Measurements from ENCODE around the gene LHX2. TPM values are rescaled to one million over a fixed set of nuclear protein-coding genes. Genes with fewer than 3 reads are reported as not detected.

Gene LHX2
- total RNA-seq, 2 experiments from 2014 or later: not detected

GRCh38 chr9:124012368-124013301 lies 1.1 kb downstream of the LHX2 start:
- CTCF ChIA-PET (ENCODE audit: unreplicated experiment): no interaction called here
- no peak overlapping the region for H3K4me2 ChIP-seq (ENCODE audit: low read length)
- H3K9me3 ChIP-seq (ENCODE audit: low read length): no peaks in the 10 kb centered on the region
- no peak overlapping the region for H2AFZ ChIP-seq (ENCODE audit: low read length)
- no peaks in the 10 kb centered on the region for H4K20me1 ChIP-seq (ENCODE audit: insufficient read depth, low read length)
- intact Hi-C loops (cut with micrococcal nuclease; ENCODE audit: unreplicated experiment): no loop called here
- no peaks in the 10 kb centered on the region for H3K9me2 ChIP-seq (ENCODE audit: insufficient read depth, low read length)
- H3K4me1 ChIP-seq (ENCODE audit: insufficient read depth, low read length, poor library complexity, severe bottlenecking): no peaks in the 10 kb centered on the region
- no peaks in the 10 kb centered on the region for H3K79me2 ChIP-seq (ENCODE audit: insufficient read depth, low read depth, low read length)
- BruUV-seq (replicated peaks): no TSS peak
- no peak overlapping the region for H3K27ac ChIP-seq (ENCODE audit: low read depth, low read length, poor library complexity, severe bottlenecking)
- TF ChIP-seq EZH2phosphoT487 (IDR thresholded peaks at IDR 0.05; ENCODE audit: borderline replicate concordance, low read depth, low read length) (no peak), CTCF (conservative IDR thresholded peaks at IDR 0.05; ENCODE audit: low read length) (no peak)
- DNase-seq (ENCODE audit: low spot score): no peak
- no peak overlapping the region for H3K4me3 ChIP-seq (ENCODE audit: low read depth, low read length, poor library complexity, severe bottlenecking)
- H3K36me3 ChIP-seq (ENCODE audit: insufficient read depth, low read length): no peaks in the 10 kb centered on the region
- POLR2A ChIA-PET: no interaction called here

- POLR2A ChIA-PET: no interaction called here
- no peak overlapping the region for H3K27ac ChIP-seq (ENCODE audit: low read depth, low read length, poor library complexity, severe bottlenecking)
- no peak for TF ChIP-seq CTCF (conservative IDR thresholded peaks at IDR 0.05; ENCODE audit: low read length)
- no peak for TF ChIP-seq EZH2phosphoT487 (IDR thresholded peaks at IDR 0.05; ENCODE audit: borderline replicate concordance, low read depth, low read length)
- no peaks in the 10 kb centered on the region for H3K9me3 ChIP-seq (ENCODE audit: low read length)
- no peak overlapping the region for H3K4me3 ChIP-seq (ENCODE audit: low read depth, low read length, poor library complexity, severe bottlenecking)
- intact Hi-C loops (cut with micrococcal nuclease; ENCODE audit: unreplicated experiment): no loop called here
- H3K79me2 ChIP-seq (ENCODE audit: insufficient read depth, low read depth, low read length): no peaks in the 10 kb centered on the region
- no peak for DNase-seq (ENCODE audit: low spot score)
- no peaks in the 10 kb centered on the region for H4K20me1 ChIP-seq (ENCODE audit: insufficient read depth, low read length)
- H3K4me2 ChIP-seq (ENCODE audit: low read length): no peak overlapping the region
- no peaks in the 10 kb centered on the region for H3K4me1 ChIP-seq (ENCODE audit: insufficient read depth, low read length, poor library complexity, severe bottlenecking)
- no peaks in the 10 kb centered on the region for H3K9me2 ChIP-seq (ENCODE audit: insufficient read depth, low read length)
- BruUV-seq (replicated peaks): no TSS peak
- no peaks in the 10 kb centered on the region for H3K36me3 ChIP-seq (ENCODE audit: insufficient read depth, low read length)
- H2AFZ ChIP-seq (ENCODE audit: low read length): no peak overlapping the region
- CTCF ChIA-PET (ENCODE audit: unreplicated experiment): interaction anchor here (0.7 kb wide), 1 partner anchor 21 kb away, joined by 5 read pairs; no protein-coding TSS in a partner anchor
These were observed 2.0 kb downstream of the LHX2 start for GRCh38 chr9:124013309-124014210.
